ENCODE results near the gene PMF1.
"Not testable (repeated sequence)": the region's sequence is repeated elsewhere in the genome, so short reads cannot be mapped to it uniquely, and the experiment has no call there.

Gene PMF1

DNA sequence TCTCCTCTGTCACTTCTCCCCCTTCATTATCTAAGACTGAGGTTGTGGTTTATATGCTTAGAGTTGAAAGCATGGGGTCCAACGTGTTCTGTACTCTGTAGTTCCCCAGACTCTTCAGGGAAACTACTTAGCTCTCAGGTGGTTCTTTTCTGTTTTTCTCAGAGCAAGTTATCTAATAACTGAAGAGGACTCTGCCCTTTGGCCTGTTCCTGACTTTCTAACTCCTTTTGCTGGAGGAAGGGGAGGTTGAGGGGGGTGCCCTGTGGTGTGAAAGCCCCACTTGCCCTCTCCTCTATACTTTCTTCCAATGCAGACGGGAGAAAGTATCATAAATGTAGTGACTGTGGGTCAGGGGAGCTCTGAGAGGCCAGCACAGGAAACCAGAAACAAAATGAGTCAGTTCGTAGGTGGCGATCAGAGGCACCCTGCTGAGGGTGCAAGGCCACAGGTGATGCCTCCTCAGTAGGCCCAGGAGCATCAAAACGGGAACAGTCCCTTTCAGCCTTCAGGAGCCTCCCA, 13.9 kb upstream of the PMF1 start:
- DNase-seq: no peak

DNA sequence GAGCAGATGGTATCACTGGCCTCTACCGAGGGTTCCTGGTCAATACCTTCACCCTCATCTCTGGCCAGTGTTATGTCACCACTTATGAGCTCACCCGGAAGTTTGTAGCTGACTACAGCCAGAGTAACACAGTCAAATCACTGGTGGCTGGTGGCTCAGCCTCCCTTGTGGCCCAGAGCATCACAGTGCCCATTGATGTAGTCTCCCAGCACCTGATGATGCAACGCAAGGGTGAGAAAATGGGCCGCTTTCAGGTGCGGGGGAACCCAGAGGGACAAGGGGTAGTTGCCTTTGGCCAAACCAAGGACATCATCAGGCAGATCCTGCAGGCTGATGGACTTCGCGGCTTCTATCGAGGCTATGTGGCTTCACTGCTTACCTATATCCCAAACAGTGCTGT, 12.8 kb upstream of the PMF1 start:
- DNase-seq: no peak

DNA sequence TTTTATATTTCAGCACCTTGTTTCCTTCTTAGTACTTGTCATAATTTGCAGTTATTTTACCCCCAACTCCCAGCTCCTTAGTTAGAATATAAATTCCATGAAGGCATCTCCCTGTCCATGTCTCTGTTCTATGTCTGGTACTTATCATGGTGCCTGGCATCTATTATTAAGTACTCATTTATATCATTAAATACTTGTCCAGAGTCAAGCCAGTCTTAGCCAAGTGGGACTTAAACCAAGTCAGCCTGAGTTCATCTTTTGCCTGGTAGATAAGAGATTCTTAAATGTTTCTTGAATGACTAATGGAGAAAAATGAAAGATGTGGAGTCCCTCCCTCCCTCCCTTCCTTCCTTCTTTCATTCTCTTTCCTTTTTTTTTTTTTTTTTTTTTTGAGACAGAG, 9.5 kb upstream of the PMF1 start:
- no peak for DNase-seq

DNA sequence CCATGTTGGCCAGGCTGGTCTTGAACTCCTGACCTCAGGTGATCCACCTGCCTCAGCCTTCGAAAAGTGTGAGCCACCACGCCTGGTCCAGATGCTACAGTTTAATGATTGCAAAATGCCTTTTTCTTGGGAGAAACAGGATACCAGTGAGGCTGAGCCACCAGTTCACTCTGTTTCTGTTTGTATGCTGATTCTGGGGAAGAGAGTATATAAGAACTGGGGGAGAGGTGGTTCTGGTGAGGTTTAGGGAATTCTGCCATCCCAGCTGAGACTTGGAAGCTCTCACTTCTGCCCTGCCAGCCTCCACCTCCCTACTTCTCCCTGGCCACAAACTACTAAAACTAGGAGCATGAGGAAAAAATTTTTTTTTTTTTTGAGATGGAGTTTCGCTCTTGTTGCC, 8.1 kb upstream of the PMF1 start:
- no peak for DNase-seq

DNA sequence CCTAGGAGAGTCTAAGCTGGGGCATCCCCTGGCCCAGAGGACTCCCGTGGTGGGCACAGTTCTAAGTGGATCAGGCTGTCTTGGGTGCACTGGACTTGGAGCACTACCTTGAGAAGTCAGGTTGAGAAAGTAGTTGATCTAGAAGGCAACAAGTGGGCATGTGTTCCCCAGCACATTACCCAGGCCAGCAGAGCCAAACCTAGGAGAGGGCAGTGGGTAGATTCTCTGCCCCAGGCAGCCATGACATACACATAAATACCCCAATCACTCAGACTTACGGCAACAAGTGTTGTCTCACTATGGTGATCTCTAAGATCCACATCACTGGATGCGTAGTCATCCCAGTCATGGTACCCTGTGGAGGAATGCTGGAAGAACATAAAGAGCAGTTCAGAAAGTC, 1.6 kb upstream of the PMF1 start:
- DNase-seq: no peak

DNA sequence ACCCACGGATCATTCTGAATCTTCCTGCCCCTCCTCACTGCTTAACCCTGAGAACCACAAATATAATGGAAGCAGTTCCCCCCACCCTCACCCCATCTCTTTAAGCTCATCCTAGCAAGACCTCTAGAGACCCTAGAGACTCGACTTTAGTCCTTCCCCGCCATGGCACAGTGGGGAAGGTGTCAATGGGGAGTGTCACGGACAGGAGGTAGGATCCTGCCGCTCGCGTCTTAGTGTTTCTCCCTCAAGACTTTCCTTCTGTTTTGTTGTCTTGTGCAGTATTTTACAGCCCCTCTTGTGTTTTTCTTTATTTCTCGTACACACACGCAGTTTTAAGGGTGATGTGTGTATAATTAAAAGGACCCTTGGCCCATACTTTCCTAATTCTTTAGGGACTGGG, 677 bp upstream of the PMF1 start:
- DNase-seq: no peak

DNA sequence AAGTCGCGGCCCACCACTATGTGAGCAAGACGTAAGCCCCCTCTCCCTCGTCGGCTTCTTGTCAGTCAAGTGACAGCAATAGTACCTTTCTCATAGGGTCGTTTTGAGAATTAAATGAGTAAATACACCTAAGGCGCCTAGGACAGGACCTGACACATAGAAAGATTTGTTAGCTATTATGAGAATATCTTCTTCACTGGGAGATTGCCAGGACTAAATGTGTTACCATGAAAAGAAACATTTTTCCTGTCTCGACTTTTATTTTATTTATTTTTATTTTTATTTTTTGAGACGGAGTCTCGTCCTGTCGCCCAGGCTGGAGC, 798 bp downstream of the PMF1 start:
- no peak for DNase-seq

DNA sequence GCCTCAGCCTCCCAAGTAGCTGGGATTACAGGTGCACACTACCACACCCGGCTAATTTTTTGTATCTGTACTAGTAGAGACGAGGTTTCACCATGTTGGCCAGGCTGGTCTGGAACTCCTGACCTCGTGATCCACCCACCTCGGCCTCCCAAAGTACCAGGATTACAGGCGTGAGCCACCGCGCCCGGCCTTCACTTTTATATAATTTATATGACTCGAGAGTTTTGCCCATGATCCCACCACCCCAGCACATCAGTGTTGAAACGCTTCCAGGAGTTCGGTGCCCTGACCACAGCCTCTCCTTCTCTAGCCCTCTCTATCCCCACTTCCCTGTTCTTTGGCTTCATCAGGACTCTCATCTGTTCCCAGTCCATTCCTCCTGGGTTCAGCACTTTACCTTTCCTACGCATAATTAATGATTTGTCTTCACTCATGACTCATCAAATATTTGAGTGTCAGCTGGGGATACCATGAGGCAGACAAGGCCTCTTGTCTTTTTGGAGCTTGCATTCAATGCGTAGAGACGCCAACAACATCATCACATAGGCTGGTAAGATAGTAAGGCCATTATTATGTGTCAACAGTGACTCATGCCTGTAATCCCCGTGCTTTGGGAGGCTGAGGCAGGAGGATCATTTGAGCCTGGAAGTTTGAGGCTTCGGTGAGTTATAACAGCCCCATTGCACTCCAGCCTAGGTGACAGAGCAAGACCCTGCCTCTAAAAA, 1.4 kb downstream of the PMF1 start:
- DNase-seq: no peak

DNA sequence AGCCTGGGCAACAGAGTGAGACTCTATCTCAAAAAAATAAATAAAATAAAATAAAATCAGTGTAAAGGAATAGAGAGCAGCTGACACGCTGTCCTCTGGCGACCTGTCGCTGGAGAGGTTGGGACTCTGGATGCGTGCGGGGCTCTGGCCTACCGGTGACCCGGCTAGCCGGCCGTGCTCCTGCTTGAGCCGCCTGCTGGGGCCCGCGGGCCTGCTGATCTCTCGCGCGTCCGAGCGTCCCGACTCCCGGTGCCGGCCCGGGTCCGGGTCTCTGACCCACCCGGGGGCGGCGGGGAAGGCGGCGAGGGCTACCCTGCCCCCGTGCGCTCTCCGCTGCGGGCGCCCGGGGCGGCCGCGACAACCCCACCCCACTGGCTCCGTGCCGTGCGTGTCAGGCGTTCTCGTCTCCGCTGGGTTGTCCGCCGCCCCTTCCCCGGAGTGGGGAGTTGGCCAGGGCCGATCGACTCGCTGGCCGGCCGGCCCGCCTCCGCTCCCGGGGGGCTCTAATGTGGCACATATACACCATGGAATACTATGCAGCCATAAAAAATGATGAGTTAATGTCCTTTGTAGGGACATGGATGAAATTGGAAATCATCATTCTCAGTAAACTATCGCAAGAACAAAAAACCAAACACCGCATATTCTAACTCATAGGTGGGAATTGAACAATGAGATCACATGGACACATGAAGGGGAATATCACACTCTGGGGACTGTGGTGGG, 3.7 kb downstream of the PMF1 start:
- DNase-seq: not testable (repeated sequence)

DNA sequence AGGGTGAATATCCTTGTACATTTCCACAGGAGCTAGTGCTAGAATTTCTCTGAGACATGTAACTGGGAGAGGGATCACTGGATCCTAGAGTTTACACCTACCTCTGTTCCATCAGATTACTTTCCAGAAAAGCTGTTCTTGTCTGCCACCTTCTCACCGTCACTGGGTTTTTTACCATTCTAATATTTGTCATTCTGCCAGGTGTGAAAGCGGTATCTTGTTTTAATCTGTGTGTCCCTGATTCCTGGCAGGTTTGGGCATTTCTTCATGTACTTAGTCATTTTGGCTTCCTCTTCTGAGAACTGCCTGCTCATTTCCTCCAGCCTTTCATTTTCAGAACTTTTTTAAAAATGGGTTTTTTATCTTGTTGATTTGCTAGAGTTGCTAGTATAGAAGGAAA, 5.1 kb downstream of the PMF1 start:
- DNase-seq: no peak

DNA sequence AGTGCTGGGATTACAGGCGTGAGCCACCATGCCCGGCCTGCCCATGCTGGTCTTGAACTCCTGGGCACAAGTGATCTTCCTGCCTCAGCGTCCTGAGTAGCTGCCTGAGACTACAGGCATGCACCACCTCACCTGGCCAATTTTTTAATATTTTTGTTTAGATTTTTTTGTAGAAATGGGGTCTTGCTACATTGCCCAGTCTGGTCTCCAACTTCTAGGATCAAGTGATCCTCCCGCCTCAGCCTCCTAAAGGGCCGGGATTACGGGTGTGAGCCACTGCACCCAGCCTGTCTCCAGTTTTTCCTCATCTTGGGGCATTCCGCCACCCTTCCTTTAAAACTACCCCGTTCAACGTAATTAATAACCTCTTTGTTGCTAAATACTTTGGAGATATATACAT, 7.4 kb downstream of the PMF1 start:
- no peak for DNase-seq

DNA sequence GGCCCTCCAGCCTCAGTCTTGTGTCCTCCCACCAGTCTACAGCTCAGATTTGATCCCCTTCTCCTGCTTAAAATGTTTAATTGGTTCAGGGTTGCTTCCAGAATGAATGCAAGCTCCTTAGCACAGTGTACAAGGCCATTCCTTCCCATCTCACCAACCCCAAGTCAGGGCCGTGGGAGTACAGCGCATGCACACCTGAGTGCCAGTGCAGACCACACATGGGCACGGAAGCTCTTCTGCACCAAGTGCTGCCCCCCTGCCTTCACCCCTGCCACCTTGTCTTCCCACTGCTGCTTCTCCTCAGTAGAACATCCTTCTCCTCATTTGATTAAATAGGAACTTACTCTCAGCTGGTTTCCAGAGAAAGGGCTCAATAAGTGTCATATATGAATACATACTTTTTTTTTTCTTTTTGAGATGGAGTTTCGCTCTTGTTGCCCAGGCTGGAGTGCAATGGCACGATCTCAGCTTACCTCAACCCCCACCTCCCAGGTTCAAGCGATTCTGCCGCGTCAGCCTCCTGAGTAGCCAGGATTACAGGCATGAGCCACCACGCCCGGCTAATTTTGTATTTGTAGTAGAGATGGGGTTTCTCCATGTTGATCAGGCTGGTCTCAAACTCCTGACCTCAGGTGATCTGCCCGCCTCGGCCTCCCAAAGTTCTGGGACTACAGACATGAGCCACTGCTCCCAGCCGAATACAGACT, 9.3 kb downstream of the PMF1 start:
- no peak for DNase-seq

DNA sequence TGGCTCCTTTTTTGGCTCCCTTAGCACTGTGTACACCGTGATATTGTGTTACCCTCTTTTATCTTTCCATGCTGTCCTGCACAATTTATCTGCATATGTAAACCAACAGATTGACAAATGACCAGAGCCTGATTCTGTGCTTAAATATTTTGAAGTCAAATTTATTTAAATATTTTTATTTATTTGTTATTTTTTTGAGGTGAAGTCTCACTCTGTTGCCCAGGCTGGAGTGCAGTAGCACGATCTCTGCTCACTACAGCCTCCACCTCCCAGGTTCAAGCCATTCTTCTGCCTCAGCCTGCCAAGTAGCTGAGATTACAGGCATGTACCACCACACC, 12.8 kb downstream of the PMF1 start:
- no peak for DNase-seq

DNA sequence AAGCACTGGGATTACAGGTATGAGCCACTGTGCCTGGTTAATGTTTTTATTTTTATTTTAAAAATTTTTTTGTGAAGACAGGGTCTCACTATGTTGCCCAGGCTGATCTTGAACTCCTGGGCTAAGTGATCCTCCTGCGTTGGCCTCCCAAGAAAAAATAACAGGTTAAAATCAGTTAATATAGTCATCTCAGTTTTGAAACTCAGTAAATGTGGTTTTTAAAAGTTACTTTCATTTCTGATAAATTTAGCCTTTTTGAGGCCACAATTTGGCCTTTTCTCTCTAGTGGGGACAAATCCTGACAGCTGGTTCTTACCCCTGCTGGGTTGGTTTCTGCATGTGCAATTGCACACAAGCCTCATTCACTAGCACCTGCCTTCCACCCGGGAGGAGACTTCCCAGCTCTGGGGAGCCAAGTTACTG, 13.3 kb downstream of the PMF1 start:
- no peak for DNase-seq

DNA sequence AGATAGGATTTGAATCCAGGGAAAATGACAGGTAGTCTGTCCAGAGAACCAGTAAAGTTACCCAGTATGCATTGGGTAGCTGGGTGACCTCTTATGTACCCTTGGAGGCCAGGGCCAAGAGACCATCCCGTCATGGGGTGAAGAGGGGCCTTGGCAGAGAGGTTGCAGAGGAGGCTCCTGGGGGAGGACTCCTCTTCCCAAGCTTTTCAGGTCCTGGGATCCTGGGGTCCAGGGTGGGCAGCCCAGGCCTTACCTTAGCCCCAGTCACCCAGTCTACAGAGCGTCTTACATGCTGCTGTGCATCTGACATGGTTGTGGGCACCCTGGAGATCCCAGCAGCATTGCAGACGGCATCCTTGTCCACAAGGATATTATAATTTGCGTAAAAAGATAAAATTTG, 14.0 kb downstream of the PMF1 start:
- no peak for DNase-seq

DNA sequence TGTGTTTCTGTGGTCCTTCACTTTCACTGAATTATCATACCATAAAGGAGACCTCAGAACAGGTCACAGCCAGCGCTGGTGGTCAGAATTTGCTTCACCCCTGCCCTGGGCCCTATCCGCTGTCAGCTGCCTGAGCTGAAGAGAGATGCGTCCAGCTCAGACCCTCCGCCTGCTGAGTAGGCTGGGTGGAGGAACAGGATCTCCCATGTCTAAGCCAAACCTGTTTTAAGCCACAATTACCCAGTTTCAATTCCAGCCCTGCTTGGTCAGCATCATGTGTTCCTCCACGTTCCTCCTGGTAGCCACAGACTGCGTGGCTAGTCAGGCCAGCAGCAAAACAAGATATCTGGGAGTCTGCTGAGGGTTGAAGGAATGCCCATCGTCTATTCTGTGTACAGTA, 15.7 kb downstream of the PMF1 start:
- no peak for DNase-seq

DNA sequence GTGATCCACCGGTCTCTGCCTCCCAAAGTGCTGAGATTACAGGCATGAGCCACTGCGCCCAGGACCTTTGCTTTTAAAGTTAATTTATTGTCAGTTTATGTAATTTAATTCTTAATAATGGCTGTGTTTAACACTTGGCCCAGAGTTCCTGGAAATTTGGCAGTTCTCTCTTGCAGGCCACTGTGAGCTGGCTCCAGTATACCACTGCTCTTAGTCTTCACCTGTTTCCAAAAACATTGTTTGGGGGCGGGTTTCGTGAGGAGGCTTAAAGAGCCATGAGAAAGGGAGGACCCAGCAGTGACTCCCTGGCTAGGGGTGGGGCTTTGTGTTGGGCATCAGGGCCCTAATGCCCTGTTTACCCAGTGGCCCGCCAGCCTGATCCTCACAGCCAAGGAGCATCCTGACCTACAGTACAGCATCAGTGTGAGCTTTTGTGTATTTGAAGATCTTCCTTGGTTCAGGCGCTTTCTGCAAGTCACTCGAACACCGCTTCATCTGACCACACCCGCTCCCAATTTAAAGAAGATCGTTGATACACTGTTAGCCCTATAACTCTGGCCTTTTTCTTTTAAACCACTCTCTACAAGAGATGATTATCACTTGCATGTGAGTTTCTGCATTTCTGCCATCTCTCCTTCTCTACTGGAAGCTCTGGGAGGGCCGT, 17.1 kb downstream of the PMF1 start:
- no peak for DNase-seq

DNA sequence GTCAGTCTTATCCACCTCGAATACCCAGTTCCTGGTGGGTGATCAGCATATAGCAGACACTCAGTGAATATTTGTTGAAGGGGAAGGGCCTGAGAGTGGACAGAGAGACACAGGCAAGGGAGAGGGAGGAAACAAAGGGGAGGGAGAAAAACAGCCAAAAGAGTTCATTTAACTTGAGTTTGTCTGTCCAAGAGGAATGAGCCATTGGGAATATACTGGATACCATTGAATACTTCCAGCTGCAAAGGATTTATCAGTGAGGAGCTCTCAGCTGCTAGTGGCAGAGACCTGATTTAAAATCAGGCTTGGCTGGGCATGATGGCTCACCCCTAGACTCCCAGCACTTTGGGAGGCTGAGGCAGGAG, 17.6 kb downstream of the PMF1 start:
- DNase-seq: no peak

DNA sequence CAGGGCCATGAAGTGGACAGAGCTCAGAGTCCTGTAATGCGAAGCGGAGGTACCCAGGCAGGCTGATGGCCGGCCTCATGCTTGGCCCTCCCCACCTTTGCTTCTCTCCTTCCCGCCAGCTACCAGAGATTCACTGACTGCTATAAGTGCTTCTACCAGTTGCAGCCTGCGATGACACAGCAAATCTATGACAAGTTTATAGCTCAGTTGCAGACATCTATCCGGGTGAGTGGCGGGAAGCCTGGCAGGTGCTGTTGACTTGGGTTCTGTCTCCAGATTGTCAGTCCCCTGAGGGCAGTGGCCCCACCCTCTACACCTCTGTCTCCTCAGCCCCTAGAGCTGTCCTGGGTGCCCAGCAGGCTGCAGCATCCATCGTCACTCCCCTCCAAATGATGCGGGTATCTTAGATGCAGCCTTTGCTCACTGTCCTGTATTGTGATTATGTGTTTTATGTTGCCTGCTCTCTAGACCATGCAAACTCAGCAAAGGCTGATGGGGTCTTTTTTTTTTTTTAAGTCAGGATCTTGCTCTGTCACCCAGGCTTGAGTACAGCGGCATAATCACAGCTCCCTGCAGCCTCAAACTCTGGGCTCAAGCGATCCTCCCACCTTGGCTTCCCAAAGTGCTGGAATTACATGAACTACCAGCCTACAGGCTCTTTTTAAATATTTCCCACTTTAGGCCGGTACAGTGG, 19.5 kb downstream of the PMF1 start:
- no peak for DNase-seq

DNA sequence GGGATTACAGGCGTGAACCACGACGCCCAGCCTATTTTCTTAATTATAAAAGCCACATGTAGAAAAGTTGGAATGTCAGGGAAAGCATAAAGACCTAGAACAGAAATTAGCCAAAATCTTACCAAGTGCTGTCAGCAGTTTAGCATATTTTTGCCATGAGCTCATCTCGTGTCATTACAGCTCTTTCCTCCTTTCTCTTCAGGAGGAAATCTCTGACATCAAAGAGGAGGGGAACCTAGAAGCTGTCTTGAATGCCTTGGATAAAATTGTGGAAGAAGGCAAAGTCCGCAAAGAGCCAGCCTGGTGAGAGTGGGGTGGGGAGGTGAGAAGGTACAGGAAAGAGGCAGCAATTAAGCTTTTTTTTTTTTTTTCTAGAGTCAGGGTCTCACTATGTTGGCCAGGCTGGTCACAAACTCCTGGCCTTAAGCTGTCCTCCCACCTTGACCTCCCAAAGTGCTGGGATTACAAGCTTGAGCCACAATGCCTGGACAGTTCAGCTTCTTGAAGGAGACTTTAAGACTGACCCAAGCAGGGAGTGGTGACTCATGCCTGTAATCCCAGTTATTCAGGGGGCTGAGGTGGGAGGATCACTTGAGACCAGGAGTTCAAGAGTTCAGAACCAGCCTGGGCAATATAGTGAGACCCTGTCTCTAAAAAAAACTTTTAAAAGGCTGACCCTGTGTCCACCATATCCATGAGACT, 20.8 kb downstream of the PMF1 start:
- no peak for DNase-seq

DNA sequence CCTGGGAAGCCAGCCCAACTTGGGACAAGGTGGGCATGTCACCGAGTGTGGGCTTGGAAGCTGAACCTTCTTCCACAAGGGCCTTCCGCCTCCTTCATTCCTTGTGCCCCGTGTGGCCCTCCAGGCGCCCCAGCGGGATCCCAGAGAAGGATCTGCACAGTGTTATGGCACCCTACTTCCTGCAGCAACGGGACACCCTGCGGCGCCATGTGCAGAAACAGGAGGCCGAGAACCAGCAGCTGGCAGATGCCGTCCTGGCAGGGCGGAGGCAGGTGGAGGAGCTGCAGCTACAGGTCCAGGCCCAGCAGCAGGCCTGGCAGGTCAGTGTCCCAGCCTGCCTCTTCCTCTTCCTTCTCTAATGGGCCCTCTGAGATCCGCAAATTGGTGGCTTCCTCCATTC, 23.4 kb downstream of the PMF1 start:
- no peak for DNase-seq

DNA sequence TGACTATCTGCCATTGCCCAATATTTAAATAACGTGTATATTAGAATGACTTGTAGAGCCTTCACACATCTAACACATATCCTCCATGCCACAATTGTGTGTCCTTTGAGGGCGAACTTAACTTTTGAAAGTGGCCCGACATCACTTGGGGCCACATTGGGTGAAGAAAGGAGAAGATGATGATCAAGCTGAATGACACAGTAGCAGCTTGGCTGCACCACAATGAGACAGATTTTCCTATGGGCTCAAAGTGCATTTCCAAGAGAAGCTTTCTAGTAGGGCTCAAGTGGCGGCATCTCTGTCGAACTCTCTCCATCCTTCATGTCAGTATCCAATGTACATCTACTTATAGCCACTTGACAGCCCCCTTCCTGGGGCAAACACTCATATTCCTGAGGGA, 25.4 kb downstream of the PMF1 start:
- DNase-seq: no peak

Data from NCI-H1105 treated with DMSO at 0.1 percent for 48 hours (cell line).